Mesenchymal stem cell (in vitro differentiated cells and primary cell): ENCODE data around the gene DSCAML1.

Experiments
- DNase-seq: peaks from one replicate; pipeline ENCODE4 v3.0.0-alpha.2; 2013
- H2AFZ ChIP-seq: one replicate; pipeline ENCODE4 v1.6.1; 2013; ENCODE audit warnings: low read depth, mild to moderate bottlenecking, control low read depth, inconsistent platforms, low read length, moderate library complexity
- H2AK5ac ChIP-seq: 2 replicates; pipeline ENCODE4 v1.6.1; 2013; ENCODE audit warnings: low read length, moderate library complexity, mild to moderate bottlenecking, inconsistent platforms; ENCODE audit not compliant: severe bottlenecking
- H2BK120ac ChIP-seq: one replicate; pipeline ENCODE4 v1.6.1; 2013; ENCODE audit warnings: low read depth, mild to moderate bottlenecking, inconsistent platforms, low read length, moderate library complexity
- H2BK12ac ChIP-seq, 2 experiments: one replicate each; pipeline ENCODE4 v1.6.1; 2013; ENCODE audit warnings: inconsistent platforms in 2 of 2, low read length in 2 of 2, mild to moderate bottlenecking in 2 of 2, moderate library complexity in 2 of 2, control low read depth in 1 of 2
- H2BK15ac ChIP-seq: one replicate; pipeline ENCODE4 v1.6.1; 2013; ENCODE audit warnings: mild to moderate bottlenecking, low read depth, inconsistent platforms; ENCODE audit not compliant: poor library complexity, severe bottlenecking
- H2BK5ac ChIP-seq: 2 replicates; pipeline ENCODE4 v1.6.1; 2013; ENCODE audit warnings: low read depth, mild to moderate bottlenecking, low read length, control low read depth, inconsistent platforms; ENCODE audit not compliant: poor library complexity, severe bottlenecking
- H3K14ac ChIP-seq, 2 experiments: one replicate each; pipeline ENCODE4 v1.6.1; 2013; ENCODE audit warnings: inconsistent platforms in 2 of 2, low read length in 2 of 2, control low read depth in 1 of 2, mild to moderate bottlenecking in 1 of 2, moderate library complexity in 1 of 2
- H3K18ac ChIP-seq, 2 experiments: one replicate each; pipeline ENCODE4 v1.6.1; 2013; ENCODE audit warnings: inconsistent platforms in 2 of 2, low read length in 2 of 2, control low read depth in 1 of 2, low read depth in 1 of 2, mild to moderate bottlenecking in 1 of 2
- H3K23ac ChIP-seq, 2 experiments: one replicate each; pipeline ENCODE4 v1.6.1; 2013; ENCODE audit warnings: inconsistent platforms in 2 of 2, low read length in 2 of 2, mild to moderate bottlenecking in 2 of 2, moderate library complexity in 2 of 2, control low read depth in 1 of 2
- H3K27ac ChIP-seq: 2 replicates; pipeline ENCODE4 v1.5.1; 2013; ENCODE audit warnings: mild to moderate bottlenecking, moderate library complexity, low read length, control low read depth, inconsistent platforms; ENCODE audit not compliant: poor library complexity, severe bottlenecking
- H3K27me3 ChIP-seq, 2 experiments: 2 replicates each; pipeline versions ENCODE4 v1.6.1 to v1.7.0; 2013; ENCODE audit warnings: low read length in 2 of 2, mild to moderate bottlenecking in 2 of 2, moderate library complexity in 2 of 2, control low read depth in 1 of 2, inconsistent platforms in 1 of 2; ENCODE audit not compliant: control insufficient read depth in 1 of 2, insufficient read depth in 1 of 2
- H3K36me3 ChIP-seq, 2 experiments: 2 replicates each; pipeline versions ENCODE4 v1.6.1 to v1.7.0; 2013; ENCODE audit warnings: low read length in 2 of 2, control low read depth in 1 of 2, inconsistent platforms in 1 of 2, low read depth in 1 of 2, mild to moderate bottlenecking in 1 of 2; ENCODE audit not compliant: insufficient read depth in 2 of 2, control insufficient read depth in 1 of 2
- H3K4ac ChIP-seq, 2 experiments: one replicate each; pipeline ENCODE4 v1.6.1; 2013; ENCODE audit warnings: inconsistent platforms in 2 of 2, low read length in 2 of 2, mild to moderate bottlenecking in 2 of 2, moderate library complexity in 2 of 2, control low read depth in 1 of 2, low read depth in 1 of 2
- H3K4me1 ChIP-seq: 2 replicates; pipeline ENCODE4 v1.6.1; 2013; ENCODE audit warnings: low read depth, low read length, control low read depth; ENCODE audit not compliant: control insufficient read depth, insufficient read depth
- H3K4me2 ChIP-seq: 2 replicates; pipeline ENCODE4 v1.6.1; 2013; ENCODE audit warnings: low read length, mild to moderate bottlenecking, inconsistent platforms; ENCODE audit not compliant: poor library complexity, severe bottlenecking
- H3K4me3 ChIP-seq, 2 experiments: 2 replicates each; pipeline versions ENCODE4 v1.5.1 to v1.7.0; 2013; ENCODE audit warnings: low read length in 2 of 2, mild to moderate bottlenecking in 2 of 2, control low read depth in 1 of 2, low read depth in 1 of 2; ENCODE audit not compliant: insufficient read depth in 1 of 2
- H3K79me1 ChIP-seq: replicated peaks from 2 replicates; pipeline ENCODE4 v1.6.1; 2013; ENCODE audit warnings: mild to moderate bottlenecking, control low read depth, low read length, inconsistent platforms; ENCODE audit not compliant: poor library complexity, severe bottlenecking
- H3K9ac ChIP-seq: 2 replicates; pipeline ENCODE4 v1.7.0; 2013; ENCODE audit warnings: mild to moderate bottlenecking, low read length, moderate library complexity
- H3K9me3 ChIP-seq: 2 replicates; pipeline ENCODE4 v1.7.0; 2013; ENCODE audit warnings: mild to moderate bottlenecking, low read length; ENCODE audit not compliant: control insufficient read depth
- H4K8ac ChIP-seq: one replicate; pipeline ENCODE4 v1.6.1; 2013; ENCODE audit warnings: inconsistent platforms, mild to moderate bottlenecking, low read length, moderate library complexity
- H4K91ac ChIP-seq: one replicate; pipeline ENCODE4 v1.6.1; 2013; ENCODE audit warnings: mild to moderate bottlenecking, low read length, inconsistent platforms
- WGBS: methylation state at CpG from one replicate; pipeline ENCODE4 v1.1.7; 2013; ENCODE audit warnings: mixed read lengths; 5-methylcytosine and 5-hydroxymethylcytosine counted together

The DSCAML1 gene

DNA sequence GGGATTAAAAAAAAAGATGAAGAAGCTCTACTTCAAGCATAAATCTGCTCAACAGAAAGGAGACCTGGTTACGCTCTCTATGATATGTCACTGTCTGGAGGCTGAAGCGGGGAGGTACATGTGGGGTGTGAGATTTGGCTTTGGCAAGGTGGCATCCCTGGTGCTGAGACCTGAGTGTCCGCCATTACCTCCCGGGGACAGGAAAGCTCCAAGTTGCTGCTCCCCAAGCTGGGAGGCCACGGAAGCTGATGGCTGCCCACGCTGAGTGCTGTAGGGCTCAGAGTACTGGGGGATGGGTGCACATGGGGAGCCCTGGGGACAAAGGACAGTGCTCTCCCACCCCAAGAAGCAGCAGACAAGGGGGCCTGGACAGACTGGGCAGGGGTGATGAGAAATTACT lies 167.9 kb downstream of the DSCAML1 start:
- H2BK120ac ChIP-seq = no peak overlapping the region
- H3K9ac ChIP-seq = no peak overlapping the region
- H4K91ac ChIP-seq = no peak overlapping the region
- no peak overlapping the region for H2AK5ac ChIP-seq
- 87% methylated on average over 6 of the region's 6 CpGs for whole genome bisulfite sequencing
- no peak overlapping the region for H2AFZ ChIP-seq
- H3K9me3 ChIP-seq = no peaks in the 10 kb centered on the region
- peaks cover 2% of the 10 kb centered on the region for H3K4me1 ChIP-seq
- no peaks in the 10 kb centered on the region for H3K36me3 ChIP-seq
- no peak overlapping the region for H2BK12ac ChIP-seq
- no peak overlapping the region for H3K4ac ChIP-seq
- H3K79me1 ChIP-seq = no peaks in the 10 kb centered on the region
- no peak overlapping the region for H3K14ac ChIP-seq
- no peak overlapping the region for H4K8ac ChIP-seq
- DNase-seq = no peak
- no peak overlapping the region for H3K4me3 ChIP-seq
- no peak overlapping the region for H2BK5ac ChIP-seq
- H3K4me2 ChIP-seq = no peak overlapping the region
- no peak overlapping the region for H2BK15ac ChIP-seq
- H3K27ac ChIP-seq = no peak overlapping the region
- H3K27me3 ChIP-seq = peaks cover 36 to 49% of the 10 kb centered on the region in 2 experiments
- no peak overlapping the region for H3K18ac ChIP-seq
- H3K23ac ChIP-seq = no peak overlapping the region

DNA sequence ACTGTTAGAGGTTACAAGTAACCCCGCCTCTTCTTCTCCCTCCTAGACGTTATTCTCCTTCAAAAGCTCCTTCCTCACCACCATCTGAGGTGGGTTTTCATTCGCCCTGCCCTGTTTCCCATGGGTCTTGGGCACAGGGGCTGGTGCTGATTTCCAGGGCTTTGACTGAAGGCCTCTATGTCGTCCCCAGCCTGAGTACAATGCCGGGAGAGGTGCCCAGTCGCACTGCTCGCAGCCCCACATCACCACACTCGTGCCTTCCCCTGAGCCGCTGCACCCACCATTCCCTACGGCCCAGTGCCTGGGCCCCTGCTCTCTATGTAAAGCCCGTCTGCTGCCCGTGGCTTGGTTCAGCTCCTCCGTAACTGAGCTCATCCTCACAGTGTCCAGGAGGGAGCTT lies 169.8 kb downstream of the DSCAML1 start:
- Histone ChIP-seq H2AFZ (no peak overlapping the region), H3K9me3 (no peaks in the 10 kb centered on the region), H2AK5ac (no peak overlapping the region), H3K4ac (no peak overlapping the region), H3K23ac (no peak overlapping the region), H4K8ac (no peak overlapping the region), H2BK12ac (no peak overlapping the region), H3K4me2 (no peak overlapping the region), H3K79me1 (no peaks in the 10 kb centered on the region), H3K9ac (no peak overlapping the region), H3K18ac (no peak overlapping the region), H3K4me3 (no peak overlapping the region), H2BK120ac (no peak overlapping the region), H3K27ac (no peak overlapping the region), H4K91ac (no peak overlapping the region), H2BK15ac (no peak overlapping the region), H3K14ac (no peak overlapping the region), H3K4me1 (peaks cover 2% of the 10 kb centered on the region), H3K27me3 (peaks cover 32 to 45% of the 10 kb centered on the region in 2 experiments), H3K36me3 (no peaks in the 10 kb centered on the region), H2BK5ac (no peak overlapping the region)
- 69% methylated on average over 13 of the region's 13 CpGs for WGBS
- DNase-seq = no peak

DNA sequence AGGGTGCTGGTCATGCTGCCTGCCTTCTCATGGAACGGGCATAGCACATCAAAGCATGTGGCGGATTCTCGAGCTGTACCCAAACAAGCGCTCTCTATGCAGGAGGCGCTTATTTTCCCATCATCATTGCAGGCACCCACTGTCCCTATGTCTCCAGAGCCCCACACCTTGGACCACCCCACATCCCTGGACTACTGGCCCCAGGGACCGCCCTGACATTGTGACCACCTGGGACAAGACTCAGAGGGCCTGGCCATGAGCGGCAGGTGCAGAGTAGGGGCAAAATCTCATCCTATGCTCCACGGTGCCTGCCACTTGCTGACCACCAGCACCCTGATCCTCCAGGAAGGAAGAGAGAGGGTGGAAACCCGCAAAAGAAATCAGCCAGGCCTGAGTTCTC lies 170.4 kb downstream of the DSCAML1 start:
- no peak overlapping the region for H4K8ac ChIP-seq
- no peak overlapping the region for H3K4me3 ChIP-seq
- WGBS = 88% methylated on average over 9 of the region's 9 CpGs
- no peak overlapping the region for H3K27ac ChIP-seq
- H2BK120ac ChIP-seq = no peak overlapping the region
- no peak overlapping the region for H3K14ac ChIP-seq
- H3K36me3 ChIP-seq = no peaks in the 10 kb centered on the region
- H3K23ac ChIP-seq = no peak overlapping the region
- H3K4ac ChIP-seq = no peak overlapping the region
- no peak overlapping the region for H3K9ac ChIP-seq
- H3K79me1 ChIP-seq = no peaks in the 10 kb centered on the region
- H3K18ac ChIP-seq = no peak overlapping the region
- H2BK5ac ChIP-seq = no peak overlapping the region
- H4K91ac ChIP-seq = no peak overlapping the region
- no peak overlapping the region for H2BK12ac ChIP-seq
- H3K4me2 ChIP-seq = no peak overlapping the region
- H2AK5ac ChIP-seq = no peak overlapping the region
- peaks cover 27 to 48% of the 10 kb centered on the region in 2 experiments for H3K27me3 ChIP-seq
- no peak overlapping the region for H2BK15ac ChIP-seq
- no peaks in the 10 kb centered on the region for H3K4me1 ChIP-seq
- H3K9me3 ChIP-seq = no peaks in the 10 kb centered on the region
- no peak overlapping the region for H2AFZ ChIP-seq
- DNase-seq = no peak

DNA sequence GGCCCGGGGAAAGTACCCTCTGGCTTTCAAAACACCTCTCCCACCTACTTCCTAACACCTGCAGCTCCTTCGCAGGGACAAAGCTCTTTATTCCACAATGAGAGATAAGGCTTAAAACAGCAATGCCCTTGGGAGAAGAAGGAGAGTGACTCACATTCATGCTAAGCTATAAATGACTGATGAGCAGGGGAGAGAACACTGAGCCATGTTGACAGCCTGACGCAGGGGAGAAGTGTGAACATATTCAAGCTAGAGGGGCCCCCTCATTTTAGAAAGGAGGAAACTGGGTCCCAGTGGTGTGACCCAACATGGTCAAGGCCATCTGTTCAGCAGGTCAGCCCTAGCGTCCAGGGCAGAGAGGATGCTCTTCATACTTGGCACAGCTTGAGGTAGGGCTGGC lies 171.8 kb downstream of the DSCAML1 start:
- H3K9me3 ChIP-seq = peaks cover 2% of the 10 kb centered on the region
- no peak overlapping the region for H2BK15ac ChIP-seq
- H3K4me3 ChIP-seq = no peak overlapping the region
- H2BK12ac ChIP-seq = no peak overlapping the region
- DNase-seq = no peak
- H4K8ac ChIP-seq = no peak overlapping the region
- H3K36me3 ChIP-seq = no peaks in the 10 kb centered on the region
- no peak overlapping the region for H4K91ac ChIP-seq
- H2BK120ac ChIP-seq = no peak overlapping the region
- no peak overlapping the region for H3K23ac ChIP-seq
- H2AK5ac ChIP-seq = no peak overlapping the region
- no peak overlapping the region for H2BK5ac ChIP-seq
- H3K4me1 ChIP-seq = no peaks in the 10 kb centered on the region
- H3K27me3 ChIP-seq = peaks cover 31 to 56% of the 10 kb centered on the region in 2 experiments
- H2AFZ ChIP-seq = no peak overlapping the region
- H3K9ac ChIP-seq = no peak overlapping the region
- no peak overlapping the region for H3K14ac ChIP-seq
- no peak overlapping the region for H3K27ac ChIP-seq
- 66% methylated on average over 3 of the region's 4 CpGs for WGBS
- H3K4me2 ChIP-seq = no peak overlapping the region
- H3K4ac ChIP-seq = no peak overlapping the region
- no peaks in the 10 kb centered on the region for H3K79me1 ChIP-seq
- no peak overlapping the region for H3K18ac ChIP-seq
